Activated CD4-positive, alpha-beta T cell treated with anti-CD3 and anti-CD28 coated beads, Interleukin-10, Interleukin-2, amounts not matched to agents 100 ng/mL and 50 ng/mL, durations not matched to agents 16 hours and 8 hours (primary cell): ENCODE data around the gene LMAN2.
"Not testable (repeated sequence)": the region's sequence is repeated elsewhere in the genome, so short reads cannot be mapped to it uniquely, and the experiment has no call there.

Experiments used
- DNase-seq: peaks from one replicate; pipeline ENCODE4 v3.0.0-alpha.2; 2020

LMAN2 gene

GRCh38 chr5:177364159-177364962 is 12.9 kb upstream of the LMAN2 start:
- DNase-seq = peak; percentile 86

GRCh38 chr5:177363565-177363964 is 12.1 kb upstream of the LMAN2 start:
- no peak for DNase-seq

DNA sequence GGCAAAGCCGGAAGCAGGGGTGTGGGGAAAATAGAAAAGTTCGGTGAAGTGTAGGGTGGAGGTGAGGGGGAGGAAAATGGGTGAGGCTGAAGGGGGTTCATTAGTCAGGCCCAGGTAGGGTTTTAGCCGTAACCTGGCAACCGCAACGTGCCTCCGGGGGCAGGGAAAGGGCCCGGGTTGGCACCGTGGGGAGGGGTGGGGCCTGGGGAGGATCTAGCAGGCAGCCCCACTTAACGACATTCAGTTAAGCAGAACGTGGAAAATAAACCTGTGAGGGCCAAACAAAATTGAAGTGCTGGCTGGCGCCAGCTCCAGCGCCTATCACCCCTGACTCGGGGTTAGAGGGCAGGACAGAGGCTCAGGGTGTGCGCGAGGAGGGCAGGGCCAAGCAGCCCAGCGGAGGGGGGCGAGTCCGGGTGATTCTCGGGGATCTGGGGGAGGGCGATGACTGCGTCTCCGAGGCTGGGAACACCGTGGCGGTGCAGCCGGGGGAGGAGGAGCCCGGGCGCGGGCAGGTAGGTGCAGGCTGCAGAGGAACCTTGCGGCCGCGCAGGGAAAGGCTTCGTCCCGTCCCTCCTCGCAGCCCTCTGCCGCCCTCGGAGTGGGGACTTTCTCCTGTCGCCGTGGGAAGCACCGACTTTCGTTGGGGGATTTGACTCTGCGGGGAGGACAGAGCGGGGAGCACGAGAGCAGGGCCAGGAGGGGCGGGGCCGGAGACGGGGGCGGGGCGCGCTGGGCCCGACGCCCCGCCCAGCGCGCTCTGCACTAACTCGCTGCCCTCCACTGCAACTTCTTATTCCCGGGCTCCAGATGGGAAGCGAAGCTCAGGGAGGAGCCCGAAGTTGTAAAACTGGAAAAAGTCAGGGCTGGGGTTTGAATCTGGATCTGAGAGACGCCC is 11.4 kb upstream of the LMAN2 start:
- DNase-seq = peak; percentile 71

GRCh38 chr5:177362292-177362609 is 10.8 kb upstream of the LMAN2 start:
- no peak for DNase-seq

DNA sequence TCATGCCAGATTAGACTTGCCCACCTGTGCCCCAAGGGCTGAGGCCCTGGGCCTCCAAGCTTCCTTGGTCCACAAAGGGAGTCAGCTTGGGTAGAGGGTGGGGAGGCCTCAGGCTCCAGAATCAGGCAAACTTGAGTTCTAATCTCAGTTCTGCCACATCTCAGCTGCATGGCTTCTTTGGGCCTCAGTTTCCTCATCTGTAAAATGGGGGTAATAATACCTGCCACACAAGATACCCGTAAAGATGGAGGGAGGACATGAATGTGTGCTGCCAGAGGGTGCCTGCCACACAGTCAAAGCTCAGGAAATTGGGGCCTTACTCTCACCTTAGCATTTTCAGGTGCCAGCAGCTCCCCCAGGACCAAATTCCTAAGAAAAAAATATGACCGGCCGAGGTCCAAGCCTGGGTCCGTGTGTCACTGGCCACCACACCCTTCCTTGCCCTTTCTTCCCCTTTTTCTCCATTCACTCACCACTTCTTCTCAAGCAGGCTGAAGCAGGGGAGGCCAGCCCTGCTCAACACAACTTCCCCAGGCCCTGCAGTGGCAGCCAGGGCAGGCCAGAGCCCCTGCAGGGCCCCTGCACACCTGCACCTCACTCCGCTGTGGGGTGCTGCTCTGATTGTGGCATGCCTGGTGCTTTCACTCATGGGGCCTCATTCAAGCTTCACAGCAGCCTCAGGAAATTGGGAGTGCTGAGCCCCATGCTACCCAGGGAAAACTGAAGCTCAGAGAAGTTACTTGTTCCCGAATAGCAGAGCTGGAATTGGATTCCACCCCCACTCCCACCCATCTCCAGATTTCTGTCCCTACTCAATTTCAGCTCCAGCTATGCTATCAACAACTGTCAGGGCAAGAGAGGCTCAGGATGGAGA is 10.2 kb upstream of the LMAN2 start:
- DNase-seq = no peak

DNA sequence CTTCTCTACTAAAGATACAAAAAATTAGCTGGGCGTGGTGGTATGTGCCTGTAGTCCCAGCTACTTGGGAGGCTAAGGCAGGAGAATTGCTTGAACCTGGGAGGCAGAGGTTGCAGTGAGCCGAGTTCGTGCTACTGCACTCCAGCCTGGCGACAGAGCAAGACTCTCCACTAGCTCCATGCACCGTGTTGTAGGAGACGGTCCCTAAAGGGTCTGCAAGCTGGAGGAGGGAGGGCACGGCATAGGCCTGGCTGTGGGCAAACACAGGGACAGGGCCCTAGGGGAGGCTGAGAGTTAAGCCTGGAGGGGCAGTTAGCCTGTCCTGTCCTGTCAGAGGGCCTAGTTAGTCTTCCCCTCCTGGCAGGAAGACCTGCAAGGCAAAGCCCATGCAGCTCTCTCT is 9.3 kb upstream of the LMAN2 start:
- DNase-seq = not testable (repeated sequence)

DNA sequence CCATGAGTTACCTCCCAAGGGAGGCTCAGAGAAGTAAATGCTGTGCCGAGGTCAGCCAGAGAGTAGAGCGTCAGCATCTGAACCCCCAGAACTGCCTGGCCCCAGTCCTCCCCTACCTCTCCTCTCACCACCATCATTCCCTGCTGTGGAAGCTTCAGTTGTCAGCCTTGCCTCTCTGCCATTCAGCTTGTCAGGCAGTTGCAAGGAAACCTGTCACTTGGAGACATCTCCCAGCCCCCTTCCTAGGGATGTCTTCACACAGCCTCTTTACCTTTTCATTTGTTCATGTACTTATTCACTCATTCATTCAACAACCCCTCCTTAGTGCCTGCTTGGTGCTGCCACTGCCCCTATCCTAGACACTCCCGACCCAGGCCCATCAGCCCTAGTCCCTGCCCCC is 8.4 kb upstream of the LMAN2 start:
- no peak for DNase-seq

- DNase-seq = no peak
Measured at GRCh38 chr5:177359451-177359851, 8.0 kb upstream of the LMAN2 start.

DNA sequence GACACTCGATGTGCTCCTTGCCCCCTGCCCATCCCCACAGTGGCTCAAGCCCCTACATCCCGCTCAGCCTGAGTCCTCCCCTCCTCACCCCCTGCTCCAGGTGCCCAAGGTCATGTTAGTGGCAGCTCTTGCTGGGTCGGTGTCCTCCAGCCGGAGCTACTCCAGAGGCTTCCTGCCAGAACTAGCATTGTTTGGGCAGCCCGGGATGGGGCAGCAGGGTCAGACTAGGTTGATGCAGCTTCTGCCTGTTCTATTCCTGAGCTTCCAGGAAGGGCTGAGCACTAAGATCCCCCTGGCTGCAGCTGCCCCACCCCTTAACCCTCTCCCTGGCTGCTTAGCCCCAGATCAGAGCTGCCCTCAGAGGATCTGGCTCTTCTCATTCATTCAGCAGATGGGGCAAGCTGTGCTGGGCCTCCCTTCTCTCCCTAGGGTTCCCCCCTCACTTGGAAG is 6.9 kb upstream of the LMAN2 start:
- DNase-seq = no peak

DNA sequence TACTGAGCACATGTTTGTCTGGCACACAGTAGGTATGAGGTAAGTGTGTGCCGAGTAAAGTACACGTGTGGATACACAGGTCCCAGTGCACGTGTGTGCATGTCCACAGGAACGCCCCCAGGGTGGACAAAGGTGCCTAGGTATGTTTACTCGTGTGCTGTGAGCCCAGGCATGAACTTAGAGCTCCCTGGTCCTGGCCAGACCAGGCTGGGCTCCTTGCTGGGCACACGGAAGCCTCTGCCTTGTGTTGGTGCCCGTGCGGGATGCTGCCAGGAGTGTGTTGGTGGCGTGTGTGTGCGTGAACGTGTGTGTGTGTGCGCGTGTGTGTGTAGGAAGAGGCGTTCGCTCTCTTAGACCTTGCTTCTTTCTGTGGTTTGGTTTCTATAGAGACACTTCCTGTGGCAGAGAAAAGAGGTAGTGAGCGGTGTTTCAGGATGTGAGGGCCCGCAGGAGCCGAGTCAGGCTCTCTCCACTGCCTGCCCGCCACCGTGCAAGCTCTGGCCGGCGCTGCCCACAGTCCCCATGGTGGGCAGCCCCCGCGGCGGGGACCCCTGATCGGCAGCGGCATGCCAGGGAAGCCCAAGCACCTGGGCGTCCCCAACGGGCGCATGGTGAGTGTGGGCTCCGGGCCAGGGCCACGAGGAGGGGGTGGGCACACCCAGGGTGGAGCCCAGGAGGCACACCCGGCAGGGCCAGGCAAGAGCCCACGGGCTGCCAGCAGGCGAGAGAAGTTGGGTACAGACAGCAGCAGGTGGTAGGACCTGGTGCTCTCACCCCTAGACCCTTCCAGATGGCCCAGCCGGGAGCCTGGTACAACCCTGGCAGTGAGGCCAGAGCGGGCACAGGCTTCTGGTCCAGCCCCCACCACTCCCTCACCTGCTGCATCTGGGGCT is 6.2 kb upstream of the LMAN2 start, which contains the start of gene RGS14:
TSS of gene RGS14 (plus strand) at position 466 of the 893 bp plus-strand sequence. CDS start at position 567, 101 bp downstream.
- DNase-seq = peak; percentile 92

- no peak for DNase-seq
Measured at GRCh38 chr5:177357146-177357458, 5.6 kb upstream of the LMAN2 start.

DNA sequence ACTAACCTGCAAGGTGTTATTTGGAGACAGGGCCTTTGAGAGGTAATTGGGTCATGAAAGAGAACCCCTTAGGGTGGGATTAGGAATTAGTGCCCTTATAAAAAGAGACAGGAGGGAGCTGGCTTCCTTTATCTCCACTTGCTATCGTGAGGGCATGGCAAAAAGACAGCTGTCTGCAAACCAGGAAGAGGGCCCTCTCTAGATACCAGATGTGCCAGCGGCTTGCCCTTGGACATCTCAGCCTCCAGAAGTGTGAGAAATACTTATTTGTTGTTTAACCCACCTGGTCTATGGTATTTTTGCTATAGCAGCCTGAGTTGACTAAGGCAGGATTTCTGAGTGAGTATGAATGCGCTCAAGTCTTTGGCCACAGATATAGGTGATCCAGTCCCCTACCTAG is 5.3 kb upstream of the LMAN2 start:
- DNase-seq = no peak

- no peak for DNase-seq
Measured at GRCh38 chr5:177355868-177356168, 4.3 kb upstream of the LMAN2 start.

DNA sequence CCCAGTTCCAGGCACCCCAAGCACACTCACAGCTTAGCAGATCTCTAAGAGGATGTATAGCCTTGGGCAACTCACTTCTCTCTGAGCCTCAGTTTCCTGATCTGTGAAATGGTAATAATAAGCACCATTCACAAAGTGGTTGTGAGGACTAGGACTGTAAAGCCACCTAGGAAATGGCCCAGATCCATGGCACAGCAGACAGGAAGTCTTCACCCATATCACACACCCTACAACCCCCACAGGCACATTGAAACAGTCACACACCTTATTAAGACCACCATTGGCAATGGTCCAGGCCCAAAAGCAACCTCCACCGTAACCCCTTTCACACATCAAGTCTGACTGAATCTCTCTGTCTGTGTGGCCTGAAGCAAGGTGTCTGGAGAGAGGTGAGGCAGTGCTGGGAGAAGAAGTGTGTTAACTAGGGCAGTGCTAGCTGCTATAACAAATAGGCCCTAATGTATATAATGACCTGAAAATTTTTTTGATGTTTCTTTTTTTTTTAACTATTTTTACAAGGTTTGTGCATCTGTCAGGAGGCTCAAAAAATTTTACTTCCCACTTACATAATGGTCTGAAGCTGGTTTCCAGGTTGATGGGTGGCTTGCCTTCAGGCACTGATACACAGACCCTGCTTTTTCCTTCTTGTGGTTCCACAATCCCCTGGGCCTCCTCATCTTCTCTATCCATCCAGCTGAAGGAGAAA is 3.8 kb upstream of the LMAN2 start:
- DNase-seq = no peak

DNA sequence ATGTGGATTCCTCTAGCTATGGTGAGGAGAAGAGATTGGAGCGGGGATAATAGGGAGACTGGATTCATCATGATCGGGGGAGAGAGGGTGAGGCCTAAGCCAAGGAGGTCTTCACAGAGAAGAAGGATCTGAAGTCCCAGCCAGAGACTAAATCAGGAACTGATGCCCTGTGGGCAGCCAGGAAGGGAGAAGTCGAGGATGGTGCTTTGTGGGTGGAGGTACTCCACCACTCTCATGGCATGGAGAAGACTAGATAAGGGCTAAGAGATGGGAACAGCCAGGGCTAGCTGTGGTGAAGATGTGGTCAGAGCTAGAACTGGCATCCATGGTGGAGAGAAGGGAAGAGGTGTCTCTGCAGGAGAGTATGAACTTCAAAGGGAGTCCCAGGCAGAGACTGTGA is 3.2 kb upstream of the LMAN2 start:
- no peak for DNase-seq

- no peak for DNase-seq
Measured at GRCh38 chr5:177354256-177354655, 2.8 kb upstream of the LMAN2 start.

DNA sequence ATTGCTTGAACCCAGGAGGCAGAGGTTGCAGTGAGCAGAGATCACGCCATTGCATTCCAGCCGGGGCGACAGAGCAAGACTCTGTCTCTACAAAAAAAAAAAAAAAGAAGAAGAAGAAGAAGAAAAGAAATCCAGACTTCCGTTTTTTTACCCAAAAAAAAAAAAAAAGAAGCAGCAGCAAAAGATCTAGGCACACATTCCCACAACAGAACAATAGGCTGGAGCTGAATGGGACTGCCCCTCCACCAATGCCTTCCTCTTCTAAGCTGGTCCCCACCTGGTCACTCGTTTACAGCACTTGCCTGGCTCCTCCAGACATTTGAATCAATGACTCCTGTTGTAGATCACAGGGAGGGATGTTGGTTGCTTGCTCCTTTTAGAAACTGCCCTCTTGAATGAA is 1.6 kb upstream of the LMAN2 start:
- no peak for DNase-seq

DNA sequence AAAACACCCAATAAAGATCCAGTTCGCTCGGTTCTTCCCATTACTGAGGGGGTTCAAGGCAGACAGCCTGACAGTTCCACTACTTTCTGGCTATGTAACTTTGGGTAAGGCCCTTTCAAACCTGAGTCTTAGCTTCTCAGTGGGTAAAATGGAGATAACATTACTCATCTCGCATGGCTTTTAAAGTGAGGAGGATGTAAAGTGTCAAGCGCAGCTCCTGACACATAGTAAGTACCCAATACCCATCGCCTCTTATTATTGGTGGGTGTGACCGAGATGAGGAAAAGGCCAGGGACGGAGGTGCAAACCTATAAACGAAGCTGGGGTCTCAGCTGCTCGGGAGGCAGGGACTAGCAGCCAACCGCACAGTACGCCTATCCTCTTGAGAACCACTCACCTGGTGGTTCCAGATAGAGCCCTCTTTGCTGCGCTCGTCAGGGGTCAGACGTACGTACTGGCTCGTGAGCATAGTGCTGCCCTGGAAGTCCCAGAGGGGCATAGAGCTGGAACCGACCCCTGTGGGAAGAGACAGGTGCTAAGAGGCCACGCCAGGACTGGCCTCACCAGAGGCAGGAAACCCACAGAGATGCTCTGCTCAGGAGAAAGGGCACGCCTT is 584 bp downstream of the LMAN2 start:
- no peak for DNase-seq

DNA sequence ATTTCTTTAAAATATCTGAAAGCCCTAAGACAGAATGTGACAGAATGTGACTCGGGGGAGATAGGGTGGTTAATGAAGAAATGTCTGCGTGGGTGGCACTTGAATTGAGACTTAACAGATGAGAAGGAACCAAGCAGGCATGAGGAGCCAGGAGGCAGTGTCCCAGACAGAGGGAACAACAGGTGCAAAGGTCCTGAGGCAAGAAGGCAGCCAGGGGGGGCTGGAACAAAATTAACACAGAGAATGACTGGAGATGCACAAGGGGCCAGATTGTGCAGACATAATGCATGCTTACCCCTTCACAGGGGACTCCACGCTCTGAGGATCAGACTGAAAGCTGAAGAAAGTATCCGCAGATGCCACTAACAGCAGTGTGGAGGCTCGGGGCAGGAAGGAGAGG is 1.7 kb downstream of the LMAN2 start:
- no peak for DNase-seq

- DNase-seq = no peak
Measured at GRCh38 chr5:177349362-177349647, 2.2 kb downstream of the LMAN2 start.

DNA sequence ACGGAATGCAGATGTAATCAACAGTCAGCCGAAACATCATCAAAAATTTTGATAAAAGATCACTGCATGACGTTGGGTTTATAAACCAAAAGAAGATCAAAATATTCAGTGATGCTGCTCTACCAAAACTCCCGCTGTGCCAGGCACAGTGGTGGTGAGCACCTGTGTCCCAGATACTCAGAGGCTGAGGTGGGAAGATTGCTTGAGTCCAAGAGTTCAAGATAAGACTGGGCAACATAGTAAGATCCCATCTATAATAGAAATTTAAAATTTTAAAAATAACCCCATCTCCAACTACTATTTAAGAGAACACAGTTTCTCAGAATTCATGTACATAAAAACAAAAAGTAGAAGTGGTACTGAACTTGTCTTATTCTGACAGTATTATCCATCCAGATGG is 3.8 kb downstream of the LMAN2 start:
- no peak for DNase-seq

GRCh38 chr5:177346820-177347219 is 4.6 kb downstream of the LMAN2 start:
- no peak for DNase-seq
